HepG2 (cell line): Measurements from ENCODE around the gene TTLL11. TPM values are rescaled to one million over a fixed set of nuclear protein-coding genes. Genes with fewer than 3 reads are reported as not detected.
"Not testable (repeated sequence)": the region's sequence is repeated elsewhere in the genome, so short reads cannot be mapped to it uniquely, and the experiment has no call there.

Source experiments
- ATAC-seq: fragments of 200-7000 bp; cut with Tn5 transposase; 3 replicates; pipeline ENCODE4 v1.9.1; 2020; ENCODE audit warnings: mild to moderate bottlenecking, moderate library complexity
- BruUV-seq: library from RNA; stranded (reverse); fragments of 400-500 nt; replicated peaks from 2 replicates; lab custom pipeline; 2021; lab: Mats Ljungman, UMichigan
- CTCF ChIA-PET: fragments of 300-600 bp; formaldehyde crosslinking; extraction: SDS; loops from one replicate; lab custom pipeline; 2021; ENCODE audit warnings: low total read pairs, inconsistent platforms, low intra/inter-chr PET ratio; lab: Yijun Ruan, JAX
- POLR2A ChIA-PET: fragments of 350-600 bp; sonication (Branson Sonifier 250); formaldehyde crosslinking; loops from one replicate; lab custom pipeline; 2020; ENCODE audit warnings: antibody characterized with exemption, inconsistent platforms; lab: Yijun Ruan, JAX
- DNase-seq: peaks from one replicate; pipeline ENCODE4 v3.0.0-alpha.2; 2015; ENCODE audit warnings: low spot score
- FAIRE-seq: peaks from 3 replicates; lab custom pipeline; 2011; peaks lifted over from hg19 to GRCh38; lab: Jason Lieb, UNC
- H2AFZ ChIP-seq: one replicate; pipeline ENCODE4 v1.6.1; 2011; ENCODE audit warnings: low read length, inconsistent platforms
- H3K27ac ChIP-seq: fragments of 300-600 bp; 3 replicates; pipeline ENCODE4 v1.8.0; 2011; ENCODE audit warnings: mixed run types, mild to moderate bottlenecking, mixed read lengths, low read length, inconsistent platforms; ENCODE audit not compliant: insufficient read depth; ENCODE audit errors: extremely low read length
- H3K27me3 ChIP-seq, 2 experiments: fragments of 200-600 bp in 1 of 2; 2 replicates in 1 of 2; 3 replicates in 1 of 2; pipeline versions ENCODE4 v1.6.0 to v1.8.0; 2011; ENCODE audit warnings: low read length in 2 of 2, mild to moderate bottlenecking in 2 of 2, moderate library complexity in 2 of 2, inconsistent platforms in 1 of 2; ENCODE audit not compliant: insufficient read depth in 2 of 2, control insufficient read depth in 1 of 2
- H3K36me3 ChIP-seq, 2 experiments: fragments of 200-600 bp in 1 of 2; replicated peaks in 1 of 2; 2 replicates in 1 of 2; 3 replicates in 1 of 2; pipeline versions ENCODE4 v1.5.1 to v1.8.0; 2011; ENCODE audit warnings: low read length in 2 of 2, inconsistent platforms in 1 of 2; ENCODE audit not compliant: insufficient read depth in 2 of 2, control insufficient read depth in 1 of 2
- H3K4me1 ChIP-seq: 2 replicates; pipeline ENCODE4 v1.5.1; 2012; ENCODE audit warnings: low read length, inconsistent platforms; ENCODE audit not compliant: insufficient read depth
- H3K4me2 ChIP-seq: 2 replicates; pipeline ENCODE4 v1.6.0; 2011; ENCODE audit warnings: low read depth, low read length, inconsistent platforms
- H3K4me3 ChIP-seq, 3 experiments: fragments of 200-600 bp in 1 of 3; sonication (generic), shearing (Covaris generic) in 1 of 3; replicated peaks in 1 of 3; 2 replicates each; pipeline ENCODE4 v1.5.1; 2011 to 2016; ENCODE audit warnings: low read length in 3 of 3, inconsistent platforms in 2 of 3, low read depth in 2 of 3, mild to moderate bottlenecking in 2 of 3, control low read depth in 1 of 3, mixed read lengths in 1 of 3; ENCODE audit not compliant: insufficient read depth in 1 of 3
- H3K79me2 ChIP-seq: one replicate; pipeline ENCODE4 v1.6.1; 2011; ENCODE audit warnings: low read length, inconsistent platforms; ENCODE audit not compliant: insufficient read depth
- H3K9ac ChIP-seq: 2 replicates; pipeline ENCODE4 v1.6.0; 2011; ENCODE audit warnings: mild to moderate bottlenecking, low read depth, low read length, inconsistent platforms; ENCODE audit not compliant: insufficient read depth
- H3K9me3 ChIP-seq: 2 replicates; pipeline ENCODE4 v1.5.1; 2012; ENCODE audit warnings: mild to moderate bottlenecking, low read length
- H4K20me1 ChIP-seq: 2 replicates; pipeline ENCODE4 v1.6.0; 2011; ENCODE audit warnings: inconsistent platforms, mild to moderate bottlenecking, low read length, moderate library complexity; ENCODE audit not compliant: insufficient read depth
- NR2F1 ChIP-seq, 2 experiments: fragments of 450-650 bp in 1 of 2; formaldehyde crosslinking in 1 of 2; IDR thresholded peaks; 2 replicates each; pipeline versions ENCODE4 v1.5.0 to v1.6.1; 2016 to 2020; ENCODE audit warnings: mild to moderate bottlenecking in 1 of 2, missing compliant biosample characterization in 1 of 2, missing genetic modification reagents in 1 of 2, moderate library complexity in 1 of 2
- SP4 ChIP-seq: sonication (generic); formaldehyde crosslinking; IDR thresholded peaks from 2 replicates; pipeline ENCODE4 v1.8.1; 2023; ENCODE audit warnings: mild to moderate bottlenecking, missing genetic modification reagents
- ZNF260 ChIP-seq: sonication (generic); formaldehyde crosslinking; IDR thresholded peaks from 2 replicates; pipeline ENCODE4 v1.4.0; 2020; ENCODE audit warnings: missing genetic modification reagents, low read depth, mild to moderate bottlenecking, borderline replicate concordance
- ZNF263 ChIP-seq: sonication (generic); formaldehyde crosslinking; IDR thresholded peaks from 2 replicates; pipeline ENCODE4 v1.4.0; 2020; ENCODE audit warnings: missing genetic modification reagents
- ZNF703 ChIP-seq: sonication (generic); formaldehyde crosslinking; IDR thresholded peaks from 2 replicates; pipeline ENCODE4 v1.5.1; 2020; ENCODE audit warnings: missing genetic modification reagents, mild to moderate bottlenecking, moderate library complexity, borderline replicate concordance
- WGBS: methylation state at CpG from one replicate; pipeline ENCODE4 v1.1.6; 2017; ENCODE audit warnings: low lambda C conversion rate; 5-methylcytosine and 5-hydroxymethylcytosine counted together
- in situ Hi-C: cut with HindIII; loops from 2 replicates; pipeline ENCODE4 v1.10.0; 2017; ENCODE audit warnings: low pct_unique_long_range_greater_than_20kb; ENCODE audit not compliant: extremely low pct_ligation_motif_present
- intact Hi-C: fragments of 100-400 bp; cut with micrococcal nuclease; formaldehyde crosslinking; loops from one replicate; pipeline ENCODE4 v1.10.0; 2022; ENCODE audit not compliant: unreplicated experiment
- polyA plus RNA-seq, 8 experiments: library from polyadenylated mRNA; depleted of rRNA in 3 of 8; stranded (reverse) in 7 of 8; unstranded in 1 of 8; fragments of >200 nt; fragmentation: Illumina TruSeq in 4 of 8; extraction: Trizol in 4 of 8; gene quantifications; 2 replicates each; pipeline versions ENCODE4 v1.2.1 to v1.2.3, GENCODE V29; 2011 to 2016; ENCODE audit warnings: low read depth in 4 of 8, missing spikeins in 1 of 8, mixed read lengths in 1 of 8; ENCODE audit not compliant: insufficient read depth in 1 of 8
- total RNA-seq, 5 experiments: library from RNA; depleted of rRNA; stranded (reverse); fragments of >200 nt; fragmentation: Illumina TruSeq; extraction: Trizol; gene quantifications; 2 replicates each; pipeline ENCODE4 v1.2.3, GENCODE V29; 2016; ENCODE audit warnings: low read depth in 1 of 5
- TF ChIP-seq, protein P1 (sequence below), 2 experiments: IDR thresholded peaks; 2 replicates each; pipeline ENCODE4 v1.6.1; 2011 to 2012; ENCODE audit warnings: low read length in 2 of 2, borderline replicate concordance in 1 of 2, low read depth in 1 of 2, mild to moderate bottlenecking in 1 of 2, moderate library complexity in 1 of 2

The TTLL11 gene
- total and polyA plus RNA-seq, 2 of the 13 experiments (the other 11 are each of a cell fraction or from before 2014, with no cell fraction given) = 4.5 to 5.2 TPM

GRCh38 chr9:121794334-121794733 lies 298.8 kb downstream of the TTLL11 start:
- FAIRE-seq, H3K4me1 ChIP-seq, DNase-seq, H3K36me3 ChIP-seq, ATAC-seq, H3K27me3 ChIP-seq, H3K9me3 ChIP-seq, in situ Hi-C loops, H3K9ac ChIP-seq, CTCF ChIA-PET, intact Hi-C loops, H3K4me3 ChIP-seq, BruUV-seq, H3K79me2 ChIP-seq, H3K27ac ChIP-seq, H4K20me1 ChIP-seq, H2AFZ ChIP-seq, H3K4me2 ChIP-seq, POLR2A ChIA-PET: not testable (repeated sequence)
- 42% methylated on average over 6 of the region's 6 CpGs for WGBS

- in situ Hi-C loops, DNase-seq, H3K9ac ChIP-seq, H4K20me1 ChIP-seq, H3K27me3 ChIP-seq, H3K4me2 ChIP-seq, H3K9me3 ChIP-seq, CTCF ChIA-PET, intact Hi-C loops, ATAC-seq, H3K36me3 ChIP-seq, H3K4me1 ChIP-seq, H3K4me3 ChIP-seq, POLR2A ChIA-PET, H3K79me2 ChIP-seq, H3K27ac ChIP-seq, H2AFZ ChIP-seq, BruUV-seq, FAIRE-seq: not testable (repeated sequence)
- 0% methylated on average over 1 of the region's 10 CpGs for WGBS
Observed at GRCh38 chr9:121792476-121792875, 300.6 kb downstream of the TTLL11 start.

GRCh38 chr9:121790841-121791240 lies 302.3 kb downstream of the TTLL11 start:
- H2AFZ ChIP-seq = no peak overlapping the region
- H3K4me1 ChIP-seq = no peaks in the 10 kb centered on the region
- H3K4me3 ChIP-seq = no peak overlapping the region
- H3K9me3 ChIP-seq = no peaks in the 10 kb centered on the region
- BruUV-seq = no TSS peak
- FAIRE-seq (no peak), ATAC-seq (no peak), DNase-seq (no peak)
- no peak overlapping the region for H3K4me2 ChIP-seq
- no peaks in the 10 kb centered on the region for H3K79me2 ChIP-seq
- in situ Hi-C loops (no loop called here), intact Hi-C loops (no loop called here)
- no peak overlapping the region for H3K27ac ChIP-seq
- H3K27me3 ChIP-seq = peaks cover 0 to 2% of the 10 kb centered on the region in 2 experiments; a peak in 1 of 5 replicates
- H3K9ac ChIP-seq = no peak overlapping the region
- no peaks in the 10 kb centered on the region for H3K36me3 ChIP-seq
- CTCF ChIA-PET = no interaction called here
- POLR2A ChIA-PET = no interaction called here
- WGBS = 46% methylated on average over 14 of the region's 14 CpGs
- no peaks in the 10 kb centered on the region for H4K20me1 ChIP-seq
- TF ChIP-seq ZNF263 (CRISPR knock-in tag) (no peak), ZNF260 (CRISPR knock-in tag) (no peak), ZNF703 (CRISPR knock-in tag) (no peak), NR2F1 (CRISPR knock-in tag; IDR thresholded peaks at IDR 0.05) (no peak), SP4 (no peak)
- TF ChIP-seq, protein P1, sequence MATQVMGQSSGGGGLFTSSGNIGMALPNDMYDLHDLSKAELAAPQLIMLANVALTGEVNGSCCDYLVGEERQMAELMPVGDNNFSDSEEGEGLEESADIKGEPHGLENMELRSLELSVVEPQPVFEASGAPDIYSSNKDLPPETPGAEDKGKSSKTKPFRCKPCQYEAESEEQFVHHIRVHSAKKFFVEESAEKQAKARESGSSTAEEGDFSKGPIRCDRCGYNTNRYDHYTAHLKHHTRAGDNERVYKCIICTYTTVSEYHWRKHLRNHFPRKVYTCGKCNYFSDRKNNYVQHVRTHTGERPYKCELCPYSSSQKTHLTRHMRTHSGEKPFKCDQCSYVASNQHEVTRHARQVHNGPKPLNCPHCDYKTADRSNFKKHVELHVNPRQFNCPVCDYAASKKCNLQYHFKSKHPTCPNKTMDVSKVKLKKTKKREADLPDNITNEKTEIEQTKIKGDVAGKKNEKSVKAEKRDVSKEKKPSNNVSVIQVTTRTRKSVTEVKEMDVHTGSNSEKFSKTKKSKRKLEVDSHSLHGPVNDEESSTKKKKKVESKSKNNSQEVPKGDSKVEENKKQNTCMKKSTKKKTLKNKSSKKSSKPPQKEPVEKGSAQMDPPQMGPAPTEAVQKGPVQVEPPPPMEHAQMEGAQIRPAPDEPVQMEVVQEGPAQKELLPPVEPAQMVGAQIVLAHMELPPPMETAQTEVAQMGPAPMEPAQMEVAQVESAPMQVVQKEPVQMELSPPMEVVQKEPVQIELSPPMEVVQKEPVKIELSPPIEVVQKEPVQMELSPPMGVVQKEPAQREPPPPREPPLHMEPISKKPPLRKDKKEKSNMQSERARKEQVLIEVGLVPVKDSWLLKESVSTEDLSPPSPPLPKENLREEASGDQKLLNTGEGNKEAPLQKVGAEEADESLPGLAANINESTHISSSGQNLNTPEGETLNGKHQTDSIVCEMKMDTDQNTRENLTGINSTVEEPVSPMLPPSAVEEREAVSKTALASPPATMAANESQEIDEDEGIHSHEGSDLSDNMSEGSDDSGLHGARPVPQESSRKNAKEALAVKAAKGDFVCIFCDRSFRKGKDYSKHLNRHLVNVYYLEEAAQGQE (IDR thresholded peaks at IDR 0.05; ENCODE audit: borderline replicate concordance in 1 of 2, low read depth in 1 of 2, low read length in 2 of 2) = no peak
